HG02642 (cell line): ENCODE results near the gene BCL2L13.
A peak's percentile ranks its signal among the peaks of the same experiment; 100 is the strongest.

Experiments used
- ATAC-seq: cut with Tn5 transposase; IDR thresholded peaks from one replicate; pipeline ENCODE4 v1.9.1; 2021; ENCODE audit warnings: mild to moderate bottlenecking; ENCODE audit not compliant: unreplicated experiment, poor library complexity

The BCL2L13 gene

GRCh38 chr22:17724678-17725499, 86.3 kb downstream of the BCL2L13 start:
- no peak for ATAC-seq

GRCh38 chr22:17725500-17725796, 86.9 kb downstream of the BCL2L13 start:
- no peak for ATAC-seq

- no peak for ATAC-seq
Observed at GRCh38 chr22:17726006-17726927, 87.7 kb downstream of the BCL2L13 start.

- no peak for ATAC-seq
Observed at GRCh38 chr22:17726928-17727897, 88.7 kb downstream of the BCL2L13 start.

- no peak for ATAC-seq
Observed at GRCh38 chr22:17728786-17729185, 90.2 kb downstream of the BCL2L13 start.

- ATAC-seq: no peak
Observed at GRCh38 chr22:17729561-17729960, 91.0 kb downstream of the BCL2L13 start.

GRCh38 chr22:17732251-17732854, 93.8 kb downstream of the BCL2L13 start:
- ATAC-seq: no peak

- no peak for ATAC-seq
Observed at GRCh38 chr22:17733466-17733865, 94.9 kb downstream of the BCL2L13 start.

- no peak for ATAC-seq
Observed at GRCh38 chr22:17734187-17734586, 95.6 kb downstream of the BCL2L13 start.

- ATAC-seq: no peak
Observed at GRCh38 chr22:17738386-17739128, 100.0 kb downstream of the BCL2L13 start.

GRCh38 chr22:17739196-17739975, 100.8 kb downstream of the BCL2L13 start:
- no peak for ATAC-seq

GRCh38 chr22:17741866-17742526, 103.4 kb downstream of the BCL2L13 start:
- ATAC-seq: no peak

- ATAC-seq: peak; percentile 73
Observed at GRCh38 chr22:17742527-17742902, 104.0 kb downstream of the BCL2L13 start.

GRCh38 chr22:17743661-17744411, 105.3 kb downstream of the BCL2L13 start:
- no peak for ATAC-seq

- no peak for ATAC-seq
Observed at GRCh38 chr22:17744430-17744829, 105.9 kb downstream of the BCL2L13 start.

- ATAC-seq: no peak
Observed at GRCh38 chr22:17746916-17747315, 108.4 kb downstream of the BCL2L13 start.
